ES-I3 (cell line): ENCODE measurements around the gene WBP1.
"Not testable (repeated sequence)": the region's sequence is repeated elsewhere in the genome, so short reads cannot be mapped to it uniquely, and the experiment has no call there.

ENCODE experiments used
- H3K36me3 ChIP-seq: 2 replicates; pipeline ENCODE4 v1.6.1; 2013; ENCODE audit warnings: mild to moderate bottlenecking, low read length, control low read depth, moderate library complexity; ENCODE audit not compliant: insufficient read depth
- H3K4me1 ChIP-seq: 2 replicates; pipeline ENCODE4 v1.6.1; 2013; ENCODE audit warnings: mild to moderate bottlenecking, control low read depth, low read length; ENCODE audit not compliant: insufficient read depth
- H3K9ac ChIP-seq: 2 replicates; pipeline ENCODE4 v1.6.1; 2013; ENCODE audit warnings: low read depth, mild to moderate bottlenecking, low read length, moderate library complexity
- H3K9me3 ChIP-seq: 2 replicates; pipeline ENCODE4 v1.6.1; 2013; ENCODE audit warnings: mild to moderate bottlenecking, low read length, moderate library complexity; ENCODE audit not compliant: control insufficient read depth, insufficient read depth

The WBP1 gene

GRCh38 chr2:74474481-74474880 lies 16.2 kb downstream of the WBP1 start:
- Histone ChIP-seq H3K9me3 (no peaks in the 10 kb centered on the region), H3K9ac (no peak overlapping the region), H3K36me3 (no peaks in the 10 kb centered on the region; the same call in none of the 2 replicates), H3K4me1 (no peaks in the 10 kb centered on the region)

GRCh38 chr2:74474899-74475298 lies 16.7 kb downstream of the WBP1 start:
- H3K4me1 ChIP-seq, result no peaks in the 10 kb centered on the region
- no peak overlapping the region for H3K9ac ChIP-seq
- H3K36me3 ChIP-seq, result no peaks in the 10 kb centered on the region; the same call in none of the 2 replicates
- no peaks in the 10 kb centered on the region for H3K9me3 ChIP-seq

- Histone ChIP-seq H3K9me3 (no peaks in the 10 kb centered on the region), H3K9ac (peak overlapping the region; percentile 99), H3K36me3 (no peaks in the 10 kb centered on the region; the same call in 1 of the 2 replicates), H3K4me1 (no peaks in the 10 kb centered on the region)
These were observed 23.2 kb downstream of the WBP1 start for GRCh38 chr2:74481431-74481830.

GRCh38 chr2:74481961-74482800 lies 23.9 kb downstream of the WBP1 start:
- H3K9me3 ChIP-seq, result no peaks in the 10 kb centered on the region
- no peaks in the 10 kb centered on the region; the same call in 1 of the 2 replicates for H3K36me3 ChIP-seq
- H3K9ac ChIP-seq, result peak overlapping the region; percentile 99
- no peaks in the 10 kb centered on the region for H3K4me1 ChIP-seq

GRCh38 chr2:74482801-74483674 lies 24.8 kb downstream of the WBP1 start, which contains the start of the genes CCDC142 and TTC31:
CCDC142 (minus strand) TSS chr2:74482998; CDS start chr2:74482837, 161 bp downstream.
TTC31 (plus strand) TSS chr2:74483081; CDS start chr2:74483096, 15 bp downstream.
- Histone ChIP-seq H3K9me3 (no peaks in the 10 kb centered on the region), H3K9ac (peak within 1 kb of the TSS; percentile 99), H3K4me1 (no peaks in the 10 kb centered on the region), H3K36me3 (no peaks in the 10 kb centered on the region; the same call in 1 of the 2 replicates)

GRCh38 chr2:74483675-74484164 lies 25.5 kb downstream of the WBP1 start:
- not testable (repeated sequence) for H3K9me3 ChIP-seq, H3K36me3 ChIP-seq, H3K4me1 ChIP-seq
- peak overlapping the region; percentile 99; the same call in 1 of the 2 replicates for H3K9ac ChIP-seq

GRCh38 chr2:74486141-74486540 lies 27.9 kb downstream of the WBP1 start:
- Histone ChIP-seq H3K4me1 (no peaks in the 10 kb centered on the region), H3K9me3 (no peaks in the 10 kb centered on the region), H3K36me3 (no peaks in the 10 kb centered on the region), H3K9ac (no peak overlapping the region)

GRCh38 chr2:74488643-74489481 lies 30.6 kb downstream of the WBP1 start:
- no peak overlapping the region for H3K9ac ChIP-seq
- no peaks in the 10 kb centered on the region for H3K4me1 ChIP-seq
- H3K9me3 ChIP-seq, result no peaks in the 10 kb centered on the region
- H3K36me3 ChIP-seq, result 0 out of 2 replicates have a peak, but pooled peaks cover 9% of the 10 kb centered on the region

- Histone ChIP-seq H3K9me3 (no peaks in the 10 kb centered on the region), H3K9ac (no peak overlapping the region), H3K36me3 (0 out of 2 replicates have a peak, but pooled peaks cover 9% of the 10 kb centered on the region), H3K4me1 (no peaks in the 10 kb centered on the region)
These were observed 31.7 kb downstream of the WBP1 start for GRCh38 chr2:74489906-74490305.

GRCh38 chr2:74491648-74492544 lies 33.7 kb downstream of the WBP1 start:
- no peaks in the 10 kb centered on the region for H3K9me3 ChIP-seq
- H3K36me3 ChIP-seq, result 0 out of 2 replicates have a peak, but pooled peaks cover 9% of the 10 kb centered on the region
- no peaks in the 10 kb centered on the region for H3K4me1 ChIP-seq

GRCh38 chr2:74493546-74493945 lies 35.3 kb downstream of the WBP1 start:
- Histone ChIP-seq H3K9ac (no peak overlapping the region), H3K4me1 (no peaks in the 10 kb centered on the region), H3K36me3 (0 out of 2 replicates have a peak, but pooled peaks cover 9% of the 10 kb centered on the region), H3K9me3 (no peaks in the 10 kb centered on the region)

More at GRCh38 chr2:74491648-74492544, 33.7 kb downstream of the WBP1 start:
- H3K9ac ChIP-seq, result no peak overlapping the region

- H3K9me3 ChIP-seq, result no peaks in the 10 kb centered on the region
- H3K36me3 ChIP-seq, result 0 out of 2 replicates have a peak, but pooled peaks cover 9% of the 10 kb centered on the region
- no peaks in the 10 kb centered on the region for H3K4me1 ChIP-seq
- H3K9ac ChIP-seq, result no peak overlapping the region
These were observed 37.2 kb downstream of the WBP1 start for GRCh38 chr2:74495440-74495839.
